NCI-H526 treated with DMSO at 0.1 percent for 48 hours (cell line): Measurements from ENCODE around the gene TMEM250.
A peak's percentile ranks its signal among the peaks of the same experiment; 100 is the strongest.

Experiments used
- DNase-seq: peaks from one replicate; lab custom pipeline; 2025; lab: John Stamatoyannopoulos, UW

TMEM250 gene

DNA sequence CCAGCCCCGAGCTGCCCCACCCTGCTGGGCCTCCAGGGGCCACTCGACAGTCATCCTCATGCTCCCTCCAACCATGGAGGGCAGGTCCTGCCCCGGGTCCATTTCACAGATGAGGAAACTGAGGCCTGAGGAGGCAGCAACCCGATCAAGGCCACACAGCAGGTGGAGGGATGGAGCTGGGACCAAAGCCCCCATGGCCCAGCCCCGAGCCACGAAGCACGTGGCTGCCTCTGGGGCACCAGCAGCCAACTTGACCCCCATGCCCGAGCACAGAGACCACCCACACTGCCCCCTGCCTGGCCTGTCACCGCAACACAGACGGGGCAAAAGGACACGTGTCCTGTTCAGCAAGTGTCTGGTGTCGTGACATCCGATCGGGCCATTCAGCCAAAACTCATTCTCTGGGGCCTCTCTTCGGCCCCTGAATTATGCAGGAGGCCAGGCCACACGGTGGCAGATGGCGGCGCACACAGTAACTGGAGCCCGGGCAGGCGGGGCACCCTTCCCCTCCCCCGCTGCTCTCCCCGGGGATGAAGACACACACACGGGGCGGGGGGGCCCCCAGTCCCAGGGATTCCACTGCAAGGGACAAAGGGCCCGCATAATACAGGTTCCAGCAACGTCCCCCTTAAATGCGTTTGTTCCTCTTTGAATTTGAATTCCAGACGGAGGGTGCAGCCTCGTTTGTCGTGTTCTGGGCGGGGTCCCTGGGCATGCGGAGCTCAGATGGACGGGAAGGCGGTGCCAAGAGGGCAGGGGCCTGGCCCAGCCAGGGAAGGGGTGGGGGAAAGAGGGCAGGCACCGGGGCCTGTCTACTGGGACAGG, 29.4 kb upstream of the TMEM250 start:
- DNase-seq, result peak; percentile 13

DNA sequence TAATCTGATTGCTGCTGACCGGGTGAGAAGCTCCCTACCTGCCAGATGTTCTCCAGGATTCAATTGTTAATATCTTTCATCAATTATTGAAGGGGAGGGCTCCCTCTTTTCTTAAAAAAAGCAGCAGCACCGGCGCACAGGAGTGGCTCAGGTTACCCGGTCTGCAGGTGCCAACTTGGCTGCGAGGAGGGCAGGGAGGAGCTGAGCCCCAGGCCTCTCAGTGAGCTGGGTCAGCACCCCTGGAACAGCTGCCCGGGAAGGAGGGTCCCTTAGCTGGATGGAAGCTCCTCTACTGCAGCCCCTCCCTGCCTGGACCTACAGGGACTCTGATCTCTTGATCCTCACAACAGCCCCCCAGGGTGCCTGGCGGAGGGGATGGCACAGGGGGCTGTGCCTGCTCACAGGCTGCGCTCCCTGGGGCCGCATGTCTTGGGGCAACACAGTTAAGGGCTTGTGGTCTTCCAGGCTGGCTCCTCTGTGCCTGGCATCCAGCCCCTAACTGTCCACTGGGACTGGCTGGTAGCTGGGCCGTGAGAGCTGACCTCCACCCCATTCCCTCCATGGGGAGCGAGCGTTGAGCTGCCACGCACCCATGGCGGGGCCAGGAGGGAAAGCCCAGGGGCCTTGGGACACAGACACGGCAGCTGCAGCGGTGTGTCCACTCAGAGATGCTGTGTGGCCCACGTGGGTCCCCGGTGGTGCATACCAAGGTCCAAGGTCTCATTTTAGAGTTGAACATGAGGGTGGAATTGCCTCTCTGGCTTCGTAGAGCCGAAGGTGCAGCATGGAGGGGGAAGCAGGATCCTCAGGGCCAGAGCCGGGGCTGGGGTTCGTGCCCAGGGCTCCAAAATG, 28.6 kb upstream of the TMEM250 start:
- no peak for DNase-seq

GRCh38 chr9:136146126-136147037, 27.7 kb upstream of the TMEM250 start:
- DNase-seq, result no peak

- no peak for DNase-seq
These were observed 26.9 kb upstream of the TMEM250 start for GRCh38 chr9:136145580-136145979.

- no peak for DNase-seq
These were observed 25.8 kb upstream of the TMEM250 start for GRCh38 chr9:136144450-136144849.

- no peak for DNase-seq
These were observed 24.7 kb upstream of the TMEM250 start for GRCh38 chr9:136143215-136144001.

DNA sequence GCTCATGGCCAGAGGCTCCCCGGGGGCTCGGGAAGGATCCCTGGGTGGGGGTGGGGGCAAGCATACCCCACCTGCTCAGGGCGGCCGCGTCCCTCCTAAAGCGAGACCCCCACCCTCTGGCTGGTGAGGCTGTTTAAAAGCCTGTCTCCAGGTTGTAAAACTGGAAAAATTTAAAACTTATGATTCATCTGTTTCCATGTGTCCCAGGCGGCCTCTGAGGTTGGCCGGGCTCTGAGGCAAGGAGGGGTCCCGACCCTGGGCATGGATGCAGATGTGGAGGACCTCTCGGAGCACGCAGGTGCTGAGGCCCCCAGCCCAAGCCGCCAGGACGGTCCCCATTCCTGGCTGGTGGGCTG, 24.2 kb upstream of the TMEM250 start:
- DNase-seq, result no peak

GRCh38 chr9:136142414-136142796, 23.7 kb upstream of the TMEM250 start:
- DNase-seq, result no peak

DNA sequence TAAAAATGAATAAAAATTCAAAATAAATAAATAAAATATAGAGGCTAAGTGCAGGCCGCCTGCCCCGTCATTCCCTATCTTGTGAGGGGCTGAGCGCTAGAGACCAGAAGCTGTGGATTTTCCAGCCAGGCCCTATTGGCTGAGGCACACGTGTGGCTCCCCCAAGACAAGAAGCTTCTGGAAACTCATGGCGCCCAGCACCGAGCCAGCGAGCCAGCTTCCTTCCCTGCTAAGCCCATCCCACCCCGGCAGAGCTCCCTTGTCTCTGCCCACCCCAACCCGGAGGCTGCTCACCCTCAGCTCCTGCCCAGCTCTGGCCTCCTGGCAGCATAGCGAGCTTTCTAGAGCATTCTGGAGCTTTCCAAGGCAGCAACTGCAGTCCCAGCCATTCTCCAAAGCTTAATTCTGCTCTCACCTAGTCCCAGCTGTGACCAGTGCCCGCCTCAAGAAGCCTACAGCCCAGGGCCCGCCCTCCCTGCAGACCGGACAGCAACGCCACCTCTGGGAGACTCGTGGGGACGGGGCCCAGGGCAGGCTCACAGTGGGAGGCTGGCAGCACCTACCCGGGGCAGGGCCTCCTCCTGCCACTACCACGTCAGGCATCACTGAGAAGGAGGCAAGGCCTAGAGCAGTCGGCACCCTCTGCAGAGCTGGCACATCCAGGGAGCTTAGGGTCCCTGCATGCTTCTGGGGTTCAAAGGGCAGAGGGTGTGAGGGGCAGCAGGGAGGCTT, 23.2 kb upstream of the TMEM250 start:
- no peak for DNase-seq

- DNase-seq, result no peak
These were observed 22.3 kb upstream of the TMEM250 start for GRCh38 chr9:136140966-136141365.

DNA sequence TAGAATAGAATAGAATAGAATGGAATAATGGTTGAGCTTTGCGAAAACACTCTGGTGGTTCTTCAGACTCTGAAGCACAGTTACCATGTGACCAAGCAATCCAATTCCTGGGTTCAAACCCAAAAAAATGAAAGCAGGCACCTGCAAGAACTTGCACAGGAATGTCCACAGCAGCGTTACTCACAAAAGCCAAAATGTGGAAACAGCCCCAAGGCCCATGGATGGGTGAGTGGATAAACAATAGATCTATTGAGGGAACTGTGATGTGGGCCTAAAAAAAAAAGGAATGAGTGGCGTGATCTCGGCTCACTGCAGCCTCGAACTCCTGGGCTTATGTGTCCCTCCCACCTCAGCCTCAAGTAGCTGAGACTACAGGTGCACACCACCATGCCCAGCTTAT, 21.4 kb upstream of the TMEM250 start:
- DNase-seq, result no peak

DNA sequence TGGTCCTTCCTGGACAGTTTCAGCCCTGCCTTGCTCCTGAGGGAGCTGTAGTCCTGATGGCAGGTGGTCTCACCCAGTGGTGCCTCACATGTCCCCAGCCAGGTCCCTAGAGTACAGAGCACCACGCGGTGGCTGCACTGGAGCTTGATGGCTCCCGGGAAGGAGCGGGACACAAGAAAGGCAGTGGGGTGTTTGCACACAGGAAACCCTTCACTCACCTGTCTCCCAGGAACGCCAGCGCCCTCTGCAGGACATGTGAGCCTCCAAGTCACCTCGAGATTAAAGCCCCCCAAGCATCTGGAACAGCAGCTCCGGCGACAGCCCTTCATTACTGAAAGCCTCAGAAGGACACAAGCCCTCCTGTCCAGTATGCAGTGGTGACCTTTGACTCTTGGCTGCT, 19.9 kb upstream of the TMEM250 start:
- DNase-seq, result no peak

DNA sequence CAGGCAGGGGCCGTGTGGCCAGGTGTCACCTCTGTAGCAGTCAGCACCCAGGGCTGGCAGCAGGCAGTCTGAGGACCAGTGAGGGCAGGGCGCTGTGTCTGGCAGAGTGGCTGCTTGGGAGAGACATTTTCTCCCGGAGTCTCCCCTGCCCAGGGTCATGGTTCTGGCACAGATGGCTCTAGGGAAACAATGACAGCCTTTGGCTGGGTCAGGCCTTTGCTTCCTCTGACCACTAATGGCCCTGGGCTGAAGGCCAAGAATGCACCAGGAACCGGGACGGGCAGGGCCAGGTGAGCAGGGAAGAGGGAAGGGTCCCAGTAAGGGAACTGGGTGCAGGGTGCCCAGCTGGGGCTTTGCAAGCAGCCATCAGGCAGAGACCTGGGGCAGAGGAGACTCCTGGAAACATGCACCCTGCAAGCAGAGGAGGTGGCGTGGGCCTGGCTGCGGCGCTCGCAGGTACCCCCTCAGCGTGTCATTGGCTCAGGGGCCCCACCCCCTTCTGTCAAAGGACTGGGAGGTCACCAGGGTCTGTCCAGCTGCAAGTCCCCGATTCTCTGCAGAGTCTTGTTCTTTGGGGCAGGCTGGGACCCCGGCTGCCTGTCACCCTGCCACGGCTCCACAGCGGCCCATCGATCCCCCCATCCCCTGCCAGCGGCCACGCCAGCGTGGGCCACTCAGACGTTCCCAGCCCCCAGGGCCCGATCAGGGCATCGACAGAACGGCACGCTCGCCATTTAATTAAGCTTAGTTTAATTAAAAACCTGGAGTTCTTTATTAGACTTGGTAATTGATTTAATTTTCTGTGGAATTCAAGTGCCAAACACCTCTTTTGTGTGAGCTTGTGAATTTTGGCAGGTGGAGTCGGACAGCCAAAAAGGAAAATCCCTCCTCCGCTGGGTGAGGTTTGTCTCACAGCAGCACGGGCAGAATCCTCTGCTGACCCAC, 18.9 kb upstream of the TMEM250 start:
- DNase-seq, result no peak

- DNase-seq, result no peak
These were observed 17.7 kb upstream of the TMEM250 start for GRCh38 chr9:136136127-136136925.

DNA sequence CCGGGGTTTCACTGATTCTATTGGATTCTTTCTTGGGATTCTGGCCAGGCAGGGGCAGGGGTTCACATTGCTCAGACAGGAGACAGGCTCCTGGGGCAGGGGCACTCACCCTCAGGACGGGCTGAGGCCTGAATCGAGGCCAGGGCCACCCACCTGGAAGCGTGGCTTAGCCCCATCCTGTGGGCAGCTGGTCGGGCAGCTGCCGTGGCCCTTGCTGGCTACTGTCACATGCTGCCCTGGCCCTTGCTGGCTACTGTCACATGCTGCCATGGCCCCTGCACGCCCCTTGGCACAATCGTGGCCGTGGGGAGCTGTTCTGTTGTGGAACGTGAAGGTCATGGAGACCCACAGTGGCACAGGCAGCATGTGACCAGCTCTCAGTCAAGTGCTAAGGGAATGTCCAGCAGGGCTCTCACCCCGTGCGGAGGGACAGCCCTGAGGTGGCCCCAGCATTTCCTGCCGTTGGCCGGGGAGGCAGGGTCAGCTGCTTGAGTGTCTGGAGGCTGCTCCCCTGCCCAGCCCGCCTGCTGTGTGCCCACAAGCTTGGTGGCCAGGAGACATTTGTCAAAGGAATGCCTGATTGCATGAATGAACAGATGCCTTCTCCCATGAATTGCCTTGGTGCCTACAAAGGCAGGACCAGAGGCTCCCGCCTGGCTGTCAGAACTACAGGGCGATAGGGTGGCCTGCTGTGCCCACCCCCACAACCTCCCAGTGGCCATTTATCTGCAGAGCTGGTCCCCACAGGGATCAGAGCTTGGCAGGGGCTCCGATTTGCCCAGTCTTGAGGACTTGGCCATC, 16.9 kb upstream of the TMEM250 start:
- DNase-seq, result no peak

DNA sequence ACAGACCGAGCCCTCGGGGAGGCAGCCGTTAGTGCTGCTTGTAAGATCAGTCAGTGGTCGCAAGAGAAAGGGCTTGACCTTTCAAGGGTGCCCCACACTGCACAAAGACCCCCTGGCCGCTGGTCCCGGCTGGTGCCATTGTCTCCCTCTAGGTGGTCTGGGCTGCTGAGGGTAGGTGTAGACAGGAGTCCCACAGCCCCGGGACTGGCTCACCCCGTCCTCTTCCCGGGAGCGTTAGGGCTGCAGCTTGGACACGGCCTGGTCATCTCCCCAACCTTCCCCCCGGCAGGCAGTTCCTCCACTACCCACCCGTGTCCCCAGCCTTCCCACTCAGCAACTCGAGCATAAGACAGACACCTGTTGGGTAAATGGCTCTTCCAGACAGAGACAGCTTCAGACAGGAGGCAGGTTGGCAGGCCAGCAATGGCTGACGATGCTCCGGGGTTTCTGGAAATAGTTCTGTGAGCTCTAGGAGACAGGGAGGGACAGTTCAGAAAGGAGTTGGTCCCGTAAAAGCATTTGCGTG, 15.3 kb upstream of the TMEM250 start:
- no peak for DNase-seq

GRCh38 chr9:136133191-136133958, 14.7 kb upstream of the TMEM250 start:
- DNase-seq, result no peak
